Left hindlimb (tissue), 1 donor: ENCODE data around the gene PTDSS2.
"Not testable (repeated sequence)": the region's sequence is repeated elsewhere in the genome, so short reads cannot be mapped to it uniquely, and the experiment has no call there.

Source experiments
- DNase-seq: peaks from one replicate; pipeline ENCODE4 v3.0.0-alpha.2; 2018

Gene PTDSS2

DNA sequence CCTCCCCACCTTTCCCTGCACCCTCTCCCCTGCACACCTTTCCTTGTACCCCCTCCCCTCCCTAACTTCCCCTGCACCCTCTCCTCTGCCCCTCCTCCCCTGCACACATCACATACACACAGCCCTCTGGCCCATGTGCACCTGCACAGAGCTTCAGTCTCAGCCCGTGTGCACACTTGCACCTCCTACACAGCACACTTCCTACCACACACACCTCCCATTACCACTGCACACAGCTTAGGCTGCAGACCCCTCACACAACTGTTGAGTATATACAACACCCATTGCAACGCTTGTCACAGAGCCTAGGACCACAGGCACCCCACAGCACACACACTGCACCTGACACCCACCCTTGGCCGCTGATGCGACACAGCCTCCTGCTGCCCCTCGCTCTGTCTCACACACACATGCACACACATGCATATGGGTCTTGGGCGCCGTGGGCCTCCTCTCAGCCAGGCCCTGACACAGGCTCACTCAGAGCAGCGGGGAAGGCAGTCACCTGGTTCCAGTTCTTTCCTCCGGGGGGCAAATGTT, 35.7 kb upstream of the PTDSS2 start:
- no peak for DNase-seq

- DNase-seq = no peak
These were observed 34.4 kb upstream of the PTDSS2 start for GRCh38 chr11:415640-416041.

GRCh38 chr11:416051-416756, 33.9 kb upstream of the PTDSS2 start:
- no peak for DNase-seq

GRCh38 chr11:416757-417621, 33.1 kb upstream of the PTDSS2 start:
- DNase-seq = no peak

- DNase-seq = no peak
These were observed 32.3 kb upstream of the PTDSS2 start for GRCh38 chr11:417652-418342.

- DNase-seq = no peak
These were observed 31.5 kb upstream of the PTDSS2 start for GRCh38 chr11:418343-419247.

DNA sequence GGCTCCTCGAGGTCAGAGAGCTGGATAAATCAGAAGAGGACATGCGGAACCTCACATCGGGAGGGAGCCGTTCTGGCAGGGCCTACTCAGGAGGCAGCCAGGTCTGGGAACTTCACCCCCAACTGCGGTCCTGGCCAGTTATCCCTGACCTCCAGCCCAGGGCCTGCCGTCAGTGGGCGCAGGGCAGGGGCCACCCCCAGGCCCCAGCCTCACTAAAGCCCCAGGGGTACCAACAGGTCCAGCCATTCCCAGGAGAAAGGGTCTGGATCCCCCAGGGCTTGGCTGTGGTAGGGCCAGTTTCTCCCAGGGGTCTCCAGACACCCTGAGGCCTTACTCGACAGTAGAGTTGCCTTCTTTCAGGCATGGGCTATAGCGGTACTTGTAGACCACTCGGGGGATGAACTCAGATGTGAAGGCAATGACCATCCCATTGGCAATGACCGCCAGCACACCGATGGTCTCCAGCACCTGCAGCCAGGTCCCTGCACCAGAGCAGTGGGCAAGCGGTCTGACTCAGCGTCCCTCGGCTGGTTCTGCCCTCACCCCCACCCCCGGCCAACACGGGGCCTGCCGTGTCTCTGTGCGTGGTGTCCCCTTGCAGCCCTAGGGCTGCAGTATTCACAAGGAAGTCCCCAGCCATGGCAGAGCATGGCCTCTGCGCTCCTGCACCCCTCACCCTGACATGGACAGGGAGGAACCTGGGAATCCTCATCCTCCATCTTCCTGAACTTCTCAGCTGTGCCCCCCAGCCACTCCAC, 30.7 kb upstream of the PTDSS2 start:
- DNase-seq = no peak

DNA sequence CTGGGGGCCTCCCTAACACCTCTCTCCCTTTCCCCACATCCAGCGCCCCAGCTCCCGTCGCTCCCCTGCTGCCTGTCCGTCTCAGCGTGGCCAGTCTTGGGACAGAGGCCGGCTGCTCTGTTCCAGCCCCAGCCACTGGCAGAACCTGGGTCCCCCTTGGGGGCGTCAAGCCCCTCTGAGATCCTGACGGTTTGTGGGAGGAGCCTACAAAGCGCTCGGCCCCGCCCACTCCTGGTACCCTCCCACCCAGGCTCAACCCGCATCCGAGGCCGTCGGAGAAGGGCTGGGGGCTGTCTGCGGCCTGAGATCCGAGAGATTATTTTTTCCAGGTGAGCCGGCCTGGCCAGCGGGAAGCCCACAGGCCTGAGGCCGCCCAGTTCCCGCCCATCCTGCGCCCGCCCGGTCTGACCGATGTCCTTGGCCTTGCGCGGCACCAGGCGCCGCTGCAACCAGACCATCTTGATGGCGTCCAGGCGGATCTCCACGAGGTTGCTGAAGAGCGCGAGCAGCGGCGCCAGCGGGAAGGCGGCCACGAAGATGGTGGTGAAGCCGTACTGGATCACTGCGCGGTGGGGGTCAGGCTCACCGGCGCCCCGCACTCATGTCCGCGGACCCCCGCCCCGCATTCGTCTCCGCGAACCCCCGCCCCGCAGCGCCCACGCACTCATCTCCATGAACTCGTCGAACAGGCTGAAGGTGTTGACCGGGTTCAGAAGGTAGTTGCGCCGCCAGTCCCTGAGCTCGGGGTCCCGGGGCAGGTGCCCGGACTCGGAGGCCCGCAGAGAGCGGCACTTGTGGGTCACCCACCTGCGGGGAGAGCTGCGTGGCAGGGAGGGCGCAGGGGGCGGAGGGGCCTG, 29.8 kb upstream of the PTDSS2 start:
- peak; percentile 28 for DNase-seq

DNA sequence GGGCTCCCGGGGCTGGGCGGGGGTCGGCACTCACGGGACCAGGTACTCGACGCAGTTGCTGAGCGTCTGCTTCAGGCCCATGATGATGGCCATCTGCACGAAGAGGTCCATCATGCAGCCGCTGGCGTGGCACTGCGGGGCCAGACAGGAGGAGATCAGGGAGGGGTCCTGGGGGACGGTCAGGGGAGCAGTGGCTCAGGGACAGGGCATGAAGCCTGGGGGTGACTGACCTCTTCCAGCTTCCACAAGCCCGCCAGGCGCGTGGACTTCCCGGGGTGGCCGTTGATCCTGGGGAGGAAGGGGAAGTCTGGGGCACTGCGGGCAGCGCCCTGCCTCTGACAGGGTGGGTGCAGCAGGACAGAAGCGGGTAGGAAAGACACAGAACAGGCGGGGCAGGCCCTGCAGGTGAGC, 29.2 kb upstream of the PTDSS2 start:
- DNase-seq = no peak

- DNase-seq = peak; percentile 27
These were observed 27.8 kb upstream of the PTDSS2 start for GRCh38 chr11:422249-422656.

- DNase-seq = no peak
These were observed 25.8 kb upstream of the PTDSS2 start for GRCh38 chr11:424232-424631.

DNA sequence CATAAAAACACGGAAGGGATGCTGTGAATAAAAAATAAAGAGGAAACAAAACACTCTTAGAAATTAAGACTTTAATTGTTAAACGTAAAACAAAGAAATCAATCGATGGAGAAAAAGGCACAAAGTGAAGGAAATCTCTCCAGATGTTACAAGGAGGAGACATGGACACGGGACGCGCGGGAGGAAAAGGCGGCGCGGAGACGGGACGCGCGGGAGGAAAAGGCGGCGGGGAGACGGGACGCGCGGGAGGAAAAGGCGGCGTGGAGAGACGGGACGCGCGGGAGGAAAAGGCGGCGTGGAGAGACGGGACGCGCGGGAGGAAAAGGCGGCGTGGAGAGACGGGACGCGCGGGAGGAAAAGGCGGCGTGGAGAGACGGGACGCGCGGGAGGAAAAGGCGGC, 25.3 kb upstream of the PTDSS2 start:
- not testable (repeated sequence) for DNase-seq

DNA sequence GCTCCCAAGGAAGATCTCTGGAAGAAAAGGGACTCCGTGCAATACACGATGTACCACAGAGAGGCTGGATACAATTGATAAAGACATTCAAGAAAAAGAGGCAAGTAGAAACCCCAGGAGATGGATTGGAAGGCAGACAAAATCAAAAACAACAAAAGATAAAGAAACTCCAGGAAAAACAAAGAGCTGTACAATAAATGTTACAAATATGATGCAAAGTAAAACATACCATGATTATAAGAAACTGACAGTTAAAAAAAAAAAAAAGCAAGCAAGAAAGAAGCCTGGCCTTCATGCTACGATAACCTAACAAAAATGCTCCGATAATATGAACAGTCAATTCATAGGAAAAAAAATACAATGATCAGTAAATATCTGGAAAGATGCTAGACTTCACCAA, 24.8 kb upstream of the PTDSS2 start:
- DNase-seq = no peak

DNA sequence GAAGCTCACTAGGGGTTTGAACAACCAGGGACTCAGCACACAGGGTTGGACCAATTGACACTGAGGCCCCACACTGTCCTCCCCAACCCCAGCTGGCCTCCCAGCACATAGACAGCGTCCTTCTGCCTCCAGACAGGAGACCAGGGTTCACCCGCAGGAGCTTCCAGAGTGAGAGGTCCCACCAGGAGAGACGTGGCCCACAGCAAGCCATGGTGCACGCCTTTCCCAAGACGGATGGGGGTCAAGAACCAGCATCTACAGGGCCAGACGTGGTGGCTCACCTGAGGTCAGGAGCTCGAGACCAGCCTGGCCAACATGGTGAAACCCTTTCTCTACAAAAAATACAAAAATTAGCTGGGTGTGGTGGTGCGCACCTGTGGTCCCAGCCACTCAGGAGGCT, 23.2 kb upstream of the PTDSS2 start:
- no peak for DNase-seq

- no peak for DNase-seq
These were observed 21.8 kb upstream of the PTDSS2 start for GRCh38 chr11:428295-428694.

DNA sequence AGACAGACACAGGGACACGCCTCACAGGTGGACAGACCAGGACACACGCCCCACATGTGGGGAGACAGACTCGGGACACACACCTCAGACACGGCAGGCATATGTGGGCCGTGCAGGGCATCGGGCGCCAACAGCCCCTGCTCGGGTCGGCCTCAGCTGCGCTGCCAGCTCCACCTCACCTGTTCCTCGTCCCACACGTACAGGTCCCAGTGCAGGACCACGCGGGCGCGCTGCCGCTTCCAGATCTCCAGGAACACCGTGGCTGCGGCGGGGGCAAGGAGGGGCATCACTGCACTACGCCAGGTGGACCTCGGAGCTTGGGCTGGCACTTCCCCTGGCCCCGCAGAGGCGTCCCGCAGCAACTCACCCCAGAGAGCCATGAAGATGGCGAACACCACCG, 20.7 kb upstream of the PTDSS2 start:
- no peak for DNase-seq

- DNase-seq = peak; percentile 14
These were observed 20.1 kb upstream of the PTDSS2 start for GRCh38 chr11:429931-430456.

GRCh38 chr11:431921-432320, 18.2 kb upstream of the PTDSS2 start:
- DNase-seq = no peak

GRCh38 chr11:432501-433100, 17.5 kb upstream of the PTDSS2 start:
- no peak for DNase-seq

DNA sequence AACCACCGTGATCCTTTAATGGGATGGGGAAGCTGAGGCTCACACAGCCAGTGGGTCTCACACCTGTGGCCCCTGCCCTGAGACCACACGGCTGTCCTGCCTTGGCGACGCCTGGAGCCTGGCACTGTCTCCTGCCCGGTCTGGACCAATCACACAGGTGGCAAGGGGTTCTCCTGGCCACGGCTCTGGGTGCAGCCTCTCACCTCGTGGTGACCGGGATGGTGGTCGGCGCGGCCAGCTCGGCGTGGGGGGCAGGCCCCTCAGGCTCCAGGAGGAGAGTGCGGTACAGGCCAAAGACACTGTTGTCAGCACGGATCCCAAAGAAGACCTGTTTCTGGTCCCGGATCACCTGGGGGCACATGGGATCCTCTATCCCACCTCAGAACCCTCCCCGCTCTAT, 17.0 kb upstream of the PTDSS2 start:
- DNase-seq = no peak
